GM18511 (cell line): Measurements from ENCODE around the gene IGFN1.

Source experiments
- ATAC-seq: cut with Tn5 transposase; IDR thresholded peaks from one replicate; pipeline ENCODE4 v1.9.1; 2021; ENCODE audit warnings: mild to moderate bottlenecking, moderate library complexity; ENCODE audit not compliant: unreplicated experiment

Gene IGFN1

DNA sequence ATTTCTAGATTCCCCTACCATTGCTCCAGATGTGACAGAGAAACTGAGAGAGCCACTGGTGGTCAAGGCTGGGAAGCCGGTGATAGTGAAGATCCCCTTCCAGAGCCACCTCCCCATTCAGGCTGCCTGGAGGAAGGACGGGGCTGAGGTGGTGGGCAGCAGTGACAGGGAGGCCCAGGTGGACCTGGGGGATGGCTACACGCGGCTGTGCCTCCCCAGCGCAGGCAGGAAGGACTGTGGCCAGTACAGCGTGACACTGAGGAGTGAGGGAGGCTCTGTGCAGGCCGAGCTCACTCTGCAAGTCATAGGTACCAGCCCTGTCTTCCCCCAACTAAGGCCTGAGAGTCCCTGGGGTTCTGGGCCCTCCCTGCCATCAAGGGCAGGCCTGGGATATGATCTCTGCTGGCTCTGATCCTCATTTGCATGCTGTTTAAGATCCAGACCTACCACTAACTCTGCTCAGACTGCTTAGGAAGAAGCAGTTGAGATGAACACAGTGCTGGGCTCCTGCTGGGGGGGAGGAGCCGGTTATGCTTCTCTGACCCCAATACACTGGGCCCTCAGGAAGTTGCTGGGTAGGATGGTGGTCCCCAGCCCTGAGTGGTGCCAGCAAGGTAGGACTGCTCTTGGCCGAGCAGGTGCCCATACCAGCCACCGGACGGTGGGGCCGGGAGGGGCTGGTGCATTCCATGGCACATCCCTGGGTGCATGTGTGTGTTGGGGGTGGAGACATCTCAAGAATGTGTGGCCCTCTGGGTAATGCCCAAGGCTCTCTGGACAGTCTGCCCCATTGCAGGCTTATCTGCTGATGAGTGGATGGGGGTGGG is 25.1 kb downstream of the IGFN1 start:
- no peak for ATAC-seq

- ATAC-seq: no peak
These were observed 25.9 kb downstream of the IGFN1 start for GRCh38 chr1:201216395-201217085.

DNA sequence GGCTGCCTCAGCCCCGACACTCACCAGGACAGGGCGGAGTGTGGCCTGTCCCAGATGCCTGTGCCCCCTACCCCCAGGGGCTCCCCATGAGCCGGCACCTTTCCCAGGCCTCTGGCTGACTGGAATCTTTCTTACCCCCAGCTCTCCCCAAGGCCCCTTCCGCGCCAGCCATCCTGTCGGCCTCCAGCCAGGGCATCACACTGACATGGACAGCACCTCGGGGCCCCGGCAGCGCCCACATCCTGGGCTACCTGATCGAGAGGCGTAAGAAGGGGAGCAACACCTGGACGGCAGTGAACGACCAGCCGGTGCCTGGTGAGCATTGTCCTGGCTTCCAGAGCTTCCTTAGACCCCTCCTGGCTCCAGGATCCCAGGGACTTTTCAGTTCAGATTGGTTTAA is 26.5 kb downstream of the IGFN1 start:
- no peak for ATAC-seq

DNA sequence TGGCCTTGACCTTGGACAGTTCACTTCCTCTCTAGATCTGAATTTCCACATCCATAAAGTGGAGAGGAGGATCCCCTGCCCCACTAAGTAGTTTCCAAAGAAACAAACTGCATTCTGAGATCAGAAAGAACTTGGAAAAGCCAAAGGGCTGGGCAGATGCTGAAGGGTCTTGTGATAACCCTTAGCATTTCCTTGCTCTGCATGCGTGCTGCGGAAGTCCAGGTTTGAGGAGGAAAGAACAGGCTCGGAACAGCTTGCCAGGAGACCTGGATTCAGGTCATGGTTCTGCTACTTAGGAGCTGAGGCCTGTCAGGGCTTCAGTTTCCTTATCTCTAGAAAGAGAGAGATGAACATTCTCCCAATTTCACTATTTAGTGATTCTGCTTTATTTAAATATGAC is 27.2 kb downstream of the IGFN1 start:
- no peak for ATAC-seq

- no peak for ATAC-seq
These were observed 27.8 kb downstream of the IGFN1 start for GRCh38 chr1:201218409-201218808.

GRCh38 chr1:201219481-201220387 is 29.1 kb downstream of the IGFN1 start:
- ATAC-seq: no peak

DNA sequence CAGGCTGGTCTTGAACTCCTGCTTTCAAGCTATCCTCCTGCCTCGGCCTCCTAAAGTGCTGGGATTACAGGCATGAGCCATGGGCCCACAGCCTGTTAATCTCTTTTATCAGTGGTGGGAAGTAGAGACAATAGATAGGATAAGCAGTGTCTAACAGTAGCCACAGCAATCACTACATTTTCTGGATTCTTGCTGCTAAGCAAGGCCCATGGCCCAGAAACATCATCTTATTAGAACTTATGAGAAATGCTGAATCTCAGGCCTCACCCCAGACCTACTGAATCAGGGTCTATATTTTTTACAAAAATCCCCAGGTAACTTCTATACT is 29.7 kb downstream of the IGFN1 start:
- no peak for ATAC-seq

DNA sequence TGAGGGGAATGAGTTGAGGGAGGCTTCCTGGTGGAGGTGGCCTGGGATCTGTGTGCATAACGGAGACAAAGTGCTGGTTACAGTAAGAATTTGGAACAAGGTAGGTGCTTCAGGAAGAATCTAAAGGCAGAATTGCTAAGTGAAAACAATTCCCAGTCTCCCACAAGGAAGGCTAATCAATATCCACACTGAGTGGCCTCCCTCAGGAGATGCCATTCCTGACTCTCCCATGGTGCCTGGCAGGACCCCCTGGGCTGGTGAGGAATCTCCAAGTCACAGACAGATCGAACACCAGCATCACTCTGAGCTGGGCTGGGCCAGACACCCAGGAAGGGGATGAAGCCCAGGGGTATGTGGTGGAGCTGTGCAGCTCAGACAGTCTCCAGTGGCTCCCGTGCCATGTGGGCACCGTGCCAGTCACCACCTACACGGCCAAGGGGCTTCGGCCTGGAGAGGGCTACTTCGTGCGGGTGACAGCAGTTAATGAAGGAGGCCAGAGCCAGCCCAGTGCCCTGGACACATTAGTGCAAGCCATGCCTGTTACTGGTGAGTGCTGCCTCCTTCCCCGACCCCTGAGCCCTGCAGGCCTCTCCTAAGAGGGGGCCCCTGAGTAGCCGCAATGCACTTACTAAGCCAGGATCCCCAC is 30.7 kb downstream of the IGFN1 start:
- ATAC-seq: no peak

DNA sequence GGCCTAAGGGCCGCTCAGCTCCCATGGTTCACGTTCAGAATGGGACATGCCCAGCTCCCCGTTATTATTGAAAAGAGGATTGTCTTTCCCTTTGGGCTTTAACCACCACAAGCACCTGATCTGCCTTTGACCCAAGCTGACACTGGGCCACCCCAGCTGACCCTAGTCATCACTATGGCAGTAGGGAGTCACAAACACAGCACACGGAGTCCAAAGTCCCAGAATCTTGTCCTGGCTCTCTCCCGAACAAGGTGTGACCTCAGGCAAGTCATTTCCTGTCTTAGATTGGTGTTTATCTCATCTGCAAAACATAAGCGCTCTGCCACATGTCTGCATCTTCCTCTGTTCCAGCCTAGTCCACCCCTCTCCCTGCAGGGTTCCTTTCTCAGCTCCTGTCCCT is 31.5 kb downstream of the IGFN1 start:
- ATAC-seq: no peak

DNA sequence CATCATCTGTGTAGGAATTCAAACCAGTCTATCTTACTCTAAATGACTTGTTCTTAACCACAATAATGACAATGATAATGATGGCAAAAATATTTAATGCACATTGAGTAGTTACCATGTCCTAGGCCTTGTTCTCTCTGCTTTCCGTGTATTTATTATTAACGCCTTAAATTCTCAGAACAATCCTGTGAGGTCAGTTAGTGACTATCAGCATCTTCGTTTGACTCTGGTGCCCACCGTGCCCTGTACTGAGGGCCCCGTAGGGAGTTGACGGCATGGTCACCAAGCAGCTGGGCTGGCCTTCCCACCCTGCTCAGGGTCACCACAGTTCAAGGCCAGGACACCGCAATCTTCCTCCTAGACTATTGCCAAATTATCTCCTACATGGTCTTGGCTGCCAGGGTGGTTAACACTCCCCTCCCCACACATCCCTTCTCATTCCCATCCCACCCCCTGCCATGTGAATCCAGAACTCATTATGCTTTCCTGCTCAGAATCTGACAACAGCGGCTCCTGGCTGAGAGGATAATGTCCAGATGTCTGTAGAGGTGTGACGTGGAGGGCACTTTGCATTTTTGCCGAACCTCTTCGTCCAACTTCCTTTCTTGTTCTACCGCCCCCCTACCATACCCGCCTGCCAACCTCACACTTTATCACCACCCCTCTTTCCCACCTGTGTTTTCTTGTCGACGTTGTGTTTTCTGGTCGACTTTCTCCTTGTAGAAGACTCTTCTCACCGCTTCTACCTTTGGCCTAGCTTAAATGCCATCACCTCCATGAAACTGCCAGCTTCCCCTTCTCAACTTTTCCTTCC is 33.4 kb downstream of the IGFN1 start:
- ATAC-seq: no peak

GRCh38 chr1:201224666-201225370 is 34.2 kb downstream of the IGFN1 start:
- no peak for ATAC-seq

DNA sequence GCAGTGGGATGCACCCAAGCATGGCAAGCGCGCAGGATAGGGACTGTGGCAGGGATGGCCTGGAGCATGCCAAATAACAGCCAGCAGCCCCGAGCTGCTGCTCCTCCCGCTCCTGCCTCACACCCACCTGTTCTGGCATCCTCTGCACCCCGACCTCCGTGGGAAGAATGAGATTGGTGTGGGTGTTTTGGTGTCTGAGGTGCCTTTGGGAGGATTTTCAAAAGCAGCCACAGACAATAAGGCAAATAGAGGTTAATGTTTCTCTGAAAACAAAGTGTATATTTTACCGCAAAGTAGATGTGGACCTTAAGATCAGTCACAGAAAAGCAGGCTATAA is 35.5 kb downstream of the IGFN1 start:
- ATAC-seq: no peak

- ATAC-seq: no peak
These were observed 36.4 kb downstream of the IGFN1 start for GRCh38 chr1:201226859-201227488.

GRCh38 chr1:201228011-201228983 is 37.7 kb downstream of the IGFN1 start:
- no peak for ATAC-seq

DNA sequence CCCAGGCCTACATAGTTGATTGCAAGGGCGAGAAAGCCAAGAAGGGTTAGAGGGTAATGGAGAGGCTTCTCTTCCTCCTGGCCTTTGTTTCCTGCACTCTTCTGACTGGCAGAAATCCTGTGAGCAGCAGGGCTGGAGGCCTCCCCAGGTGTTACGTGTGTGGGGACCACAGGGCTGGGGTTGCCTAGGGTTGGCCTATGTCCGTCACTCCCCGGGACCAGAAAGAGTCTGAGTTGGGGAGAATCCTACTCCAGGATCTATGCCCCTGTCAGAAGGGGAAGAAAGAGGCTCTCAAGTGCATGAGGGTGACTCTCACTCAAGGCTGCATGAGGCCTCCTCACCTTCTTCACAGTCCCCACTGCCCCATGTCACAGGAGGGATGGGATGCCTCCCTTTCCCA is 38.5 kb downstream of the IGFN1 start:
- ATAC-seq: no peak

GRCh38 chr1:201229771-201230635 is 39.4 kb downstream of the IGFN1 start:
- ATAC-seq: no peak

GRCh38 chr1:201230676-201231075 is 40.1 kb downstream of the IGFN1 start:
- ATAC-seq: no peak
